Pancreas (tissue), 10 donors: Measurements from ENCODE around the gene CCR5AS.

Experiments
- ATAC-seq, 4 donors: fragments of 200-7000 bp; cut with Tn5 transposase; one replicate each; pipeline versions ENCODE4 v1.8.0 to v1.9.1; 2020; ENCODE audit warnings: mild to moderate bottlenecking in 4 of 4, moderate library complexity in 4 of 4
- DNase-seq, 6 donors: peaks; one replicate each; pipeline ENCODE4 v3.0.0-alpha.2; 2020
- FAIRE-seq: peaks from 2 replicates; lab custom pipeline; 2012; peaks lifted over from hg19 to GRCh38; lab: Jason Lieb, UNC
- H3K27ac ChIP-seq, 4 donors: fragments of 200-600 bp; sonication (generic); 1 replicate in 3 of 4; 2 replicates in 1 of 4; pipeline versions ENCODE4 v1.5.0 to v1.8.0; 2020
- H3K27me3 ChIP-seq, 4 donors: fragments of 200-600 bp; one replicate each; pipeline ENCODE4 v1.8.0; 2021
- H3K36me3 ChIP-seq, 3 donors: fragments of 200-600 bp; sonication (generic) in 1 of 3; one replicate each; pipeline versions ENCODE4 v1.5.0 to v1.8.0; 2020 to 2021
- H3K4me1 ChIP-seq, 3 donors: fragments of 200-600 bp; one replicate each; pipeline ENCODE4 v1.8.0; 2021
- H3K4me3 ChIP-seq, 4 donors: fragments of 200-600 bp; sonication (generic) in 2 of 4; one replicate each; pipeline versions ENCODE4 v1.5.0 to v1.8.0; 2020 to 2021
- H3K9me3 ChIP-seq, 4 donors: fragments of 200-600 bp; one replicate each; pipeline ENCODE4 v1.8.0; 2021
- WGBS, 2 donors: extraction: QIAGEN DNeasy Blood & Tissue Kit; methylation state at CpG; one replicate each; pipeline ENCODE4 v1.1.7; 2013; 5-methylcytosine and 5-hydroxymethylcytosine counted together
- intact Hi-C, 3 donors: fragments of 100-400 bp; cut with DNase I; formaldehyde crosslinking; loops; one replicate each; pipeline versions ENCODE4 v1.11.1 to v1.14.2; 2022
- TF ChIP-seq, protein P1 (sequence below), 4 donors: fragments of 200-600 bp; sonication (generic) in 3 of 4; IDR thresholded peaks; one replicate each; pipeline versions ENCODE4 v1.5.0 to v1.8.0; 2021; ENCODE audit warnings: antibody characterized with exemption in 4 of 4
- donor health status: healthy with polysubstance abuse.
- donor health status: DM: no; HTN: no; CAD: no; lungs with moderate emphysema.
- donor health status: DM: no; HTN: no; CAD: no.
- donor health status: control.
- donor health status: control.
- donor health status: Bipolar disorder and iron deficiency.
- donor health status: DM: yes; HTN: yes; CAD: no.
- donor health status: DM: no; HTN: no; CAD: no.
- donor health status: DM: no; HTN: no; CAD: no.
- donor health status: DM: yes; HTN: yes; CAD: no.

Gene CCR5AS

DNA sequence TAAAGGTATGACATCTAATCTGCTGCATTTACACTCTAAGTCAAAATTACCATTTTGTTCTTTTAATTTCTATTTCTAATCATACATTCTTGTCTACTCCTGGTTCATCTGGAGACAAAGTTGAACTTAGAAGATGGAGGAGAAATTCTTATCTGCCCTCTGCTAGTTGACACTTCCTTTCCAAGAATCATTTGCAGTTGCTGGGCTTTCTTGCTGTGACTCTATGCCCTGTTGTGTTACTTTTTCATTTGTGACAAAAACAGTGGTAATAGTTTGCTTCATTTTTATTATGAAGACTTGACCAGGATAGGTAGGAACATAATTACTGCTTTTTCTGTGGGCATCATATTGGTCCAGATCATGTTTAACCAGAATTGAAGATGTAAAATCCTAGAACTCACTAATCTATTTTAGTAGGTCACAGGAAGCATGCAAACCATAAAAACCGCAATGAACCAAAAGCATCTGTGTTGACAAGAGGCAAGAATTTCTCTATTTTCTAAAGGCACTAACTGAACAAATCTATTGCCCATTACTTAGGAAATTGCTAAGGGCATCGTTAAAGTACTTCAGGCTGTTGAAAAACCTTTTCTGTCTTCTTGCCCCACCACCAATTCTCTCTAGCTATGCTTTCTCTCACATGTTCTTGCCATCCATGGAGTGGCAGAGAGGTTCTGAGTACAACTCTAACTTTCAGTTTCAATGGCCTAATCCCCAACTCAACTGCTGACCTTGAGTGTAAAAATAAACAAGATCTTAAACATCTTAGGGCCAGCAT is 57.2 kb downstream of the CCR5AS start:
- WGBS, 2 donors, result 58 to 62% methylated on average over 2 of the region's 2 CpGs
- H3K27ac ChIP-seq, result no peak overlapping the region
- H3K9me3 ChIP-seq, result no peaks in the 10 kb centered on the region
- no peak for ATAC-seq
- no peak for DNase-seq
- peaks cover 0 to 6% (median 0%) of the 10 kb centered on the region in 4 donors for H3K27me3 ChIP-seq
- FAIRE-seq, result no peak
- TF ChIP-seq, protein P1, sequence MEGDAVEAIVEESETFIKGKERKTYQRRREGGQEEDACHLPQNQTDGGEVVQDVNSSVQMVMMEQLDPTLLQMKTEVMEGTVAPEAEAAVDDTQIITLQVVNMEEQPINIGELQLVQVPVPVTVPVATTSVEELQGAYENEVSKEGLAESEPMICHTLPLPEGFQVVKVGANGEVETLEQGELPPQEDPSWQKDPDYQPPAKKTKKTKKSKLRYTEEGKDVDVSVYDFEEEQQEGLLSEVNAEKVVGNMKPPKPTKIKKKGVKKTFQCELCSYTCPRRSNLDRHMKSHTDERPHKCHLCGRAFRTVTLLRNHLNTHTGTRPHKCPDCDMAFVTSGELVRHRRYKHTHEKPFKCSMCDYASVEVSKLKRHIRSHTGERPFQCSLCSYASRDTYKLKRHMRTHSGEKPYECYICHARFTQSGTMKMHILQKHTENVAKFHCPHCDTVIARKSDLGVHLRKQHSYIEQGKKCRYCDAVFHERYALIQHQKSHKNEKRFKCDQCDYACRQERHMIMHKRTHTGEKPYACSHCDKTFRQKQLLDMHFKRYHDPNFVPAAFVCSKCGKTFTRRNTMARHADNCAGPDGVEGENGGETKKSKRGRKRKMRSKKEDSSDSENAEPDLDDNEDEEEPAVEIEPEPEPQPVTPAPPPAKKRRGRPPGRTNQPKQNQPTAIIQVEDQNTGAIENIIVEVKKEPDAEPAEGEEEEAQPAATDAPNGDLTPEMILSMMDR (IDR thresholded peaks at IDR 0.05), result no peak
- no peak overlapping the region for H3K4me3 ChIP-seq
- no peaks in the 10 kb centered on the region for H3K4me1 ChIP-seq
- intact Hi-C loops, result no loop called here
- no peaks in the 10 kb centered on the region for H3K36me3 ChIP-seq

DNA sequence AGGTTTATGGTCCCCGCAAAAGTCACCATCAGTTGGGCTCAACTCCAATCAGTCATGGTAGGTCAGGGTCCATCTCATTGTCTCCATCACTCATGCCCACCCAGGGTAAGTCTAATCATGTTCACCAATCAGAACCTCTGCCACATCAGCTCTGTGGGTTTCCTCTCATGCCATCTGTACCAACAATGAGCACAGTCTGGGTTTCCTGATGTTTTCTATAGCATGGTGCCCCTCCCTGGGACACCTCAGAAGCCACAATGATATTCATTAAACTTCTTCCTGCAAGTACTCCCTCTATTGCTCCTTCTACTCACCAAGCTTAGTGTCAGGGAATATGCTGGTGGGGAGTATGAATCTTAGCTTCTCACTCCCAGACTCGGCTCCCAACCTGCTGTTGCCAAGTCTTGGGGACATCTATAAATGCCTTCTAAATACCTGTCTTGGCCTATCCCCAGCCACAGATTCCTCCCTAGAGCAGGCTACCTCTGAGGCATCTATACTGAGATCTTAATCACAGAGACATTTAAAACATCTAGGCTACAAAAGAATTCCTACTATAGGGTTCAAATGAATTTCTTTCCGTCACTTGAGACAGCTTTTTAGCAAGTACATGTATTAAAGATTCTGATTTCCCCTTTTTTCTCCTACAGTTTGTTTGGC is 57.9 kb downstream of the CCR5AS start:
- WGBS, 2 donors, result 78 to 83% methylated on average over 3 of the region's 3 CpGs
- FAIRE-seq (no peak), DNase-seq (no peak), ATAC-seq (no peak)
- Histone ChIP-seq H3K4me3 (no peak overlapping the region), H3K27ac (no peak overlapping the region), H3K4me1 (no peaks in the 10 kb centered on the region), H3K27me3 (peaks cover 0 to 6% (median 0%) of the 10 kb centered on the region in 4 donors), H3K9me3 (no peaks in the 10 kb centered on the region), H3K36me3 (no peaks in the 10 kb centered on the region)
- TF ChIP-seq, protein P1 (IDR thresholded peaks at IDR 0.05), result no peak
- intact Hi-C loops, result no loop called here

DNA sequence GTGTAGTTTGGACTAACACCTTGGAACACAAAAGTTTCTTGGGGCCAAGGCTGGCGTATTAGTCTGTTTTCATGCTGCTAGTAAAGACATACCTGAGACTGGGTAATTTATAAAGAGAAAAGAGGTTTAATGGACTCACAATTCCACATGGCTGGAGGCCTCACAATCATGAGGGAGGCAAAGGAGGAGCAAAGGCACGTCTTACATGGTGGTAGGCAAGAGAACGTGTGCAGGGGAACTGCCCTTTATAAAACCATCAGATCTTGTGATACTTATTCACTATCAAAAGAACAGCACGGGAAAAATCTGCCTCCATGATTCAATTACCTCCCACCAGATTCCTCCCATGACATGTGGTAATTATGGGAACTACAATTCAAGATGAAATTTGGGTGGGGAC is 62.4 kb downstream of the CCR5AS start:
- no peaks in the 10 kb centered on the region for H3K9me3 ChIP-seq
- ATAC-seq (no peak), FAIRE-seq (no peak), DNase-seq (no peak)
- no peaks in the 10 kb centered on the region for H3K4me1 ChIP-seq
- no peaks in the 10 kb centered on the region for H3K36me3 ChIP-seq
- H3K27ac ChIP-seq, result no peak overlapping the region
- intact Hi-C loops, result no loop called here
- TF ChIP-seq, protein P1 (IDR thresholded peaks at IDR 0.05), result no peak
- H3K27me3 ChIP-seq, result no peaks in the 10 kb centered on the region
- whole genome bisulfite sequencing, 2 donors, result 58 to 77% methylated on average over 4 of the region's 4 CpGs
- no peak overlapping the region for H3K4me3 ChIP-seq

DNA sequence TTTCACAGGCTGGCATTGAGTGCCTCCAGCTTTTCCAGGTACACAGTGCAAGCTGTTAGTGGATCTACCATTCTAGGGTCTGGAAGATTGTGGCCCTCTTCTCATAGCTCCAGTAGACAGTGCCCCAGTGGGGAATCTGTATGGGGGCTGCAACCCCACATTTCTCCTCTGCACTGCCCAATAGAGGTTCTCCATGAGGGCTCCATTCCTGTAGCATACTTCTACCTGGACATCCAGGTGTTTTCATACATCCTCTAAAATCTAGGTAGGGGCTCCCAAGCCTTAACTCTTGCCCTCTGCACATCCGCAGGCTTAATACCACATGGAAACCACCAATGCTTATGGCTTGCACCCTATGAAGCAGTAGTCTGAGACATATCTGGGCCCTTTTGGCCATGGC is 68.0 kb downstream of the CCR5AS start:
- no peaks in the 10 kb centered on the region for H3K36me3 ChIP-seq
- no peak overlapping the region for H3K4me3 ChIP-seq
- H3K4me1 ChIP-seq, result no peaks in the 10 kb centered on the region
- H3K9me3 ChIP-seq, result no peaks in the 10 kb centered on the region
- 84 to 88% methylated on average over 1 of the region's 1 CpG for WGBS, 2 donors
- ATAC-seq (no peak), DNase-seq (no peak), FAIRE-seq (no peak)
- no peaks in the 10 kb centered on the region for H3K27me3 ChIP-seq
- intact Hi-C loops, result no loop called here
- H3K27ac ChIP-seq, result no peak overlapping the region
- TF ChIP-seq, protein P1 (IDR thresholded peaks at IDR 0.05), result no peak

DNA sequence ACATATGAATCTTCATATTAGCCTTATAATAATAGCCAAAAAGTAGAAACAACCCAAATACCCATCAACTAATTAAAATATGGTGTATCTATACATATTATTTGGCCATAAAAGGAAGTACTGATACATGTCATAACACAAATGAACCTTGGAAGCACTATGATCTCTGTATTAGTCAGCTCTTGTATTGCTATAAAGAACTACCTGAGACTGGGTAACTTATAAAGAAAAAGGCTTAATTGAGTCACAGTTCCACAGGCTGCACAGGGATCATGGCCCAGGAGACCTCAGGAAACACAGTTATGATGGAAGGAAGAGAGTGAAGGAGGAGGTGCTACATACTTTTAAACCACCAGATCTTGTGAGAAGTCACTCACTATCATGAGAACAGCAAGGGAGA is 69.0 kb downstream of the CCR5AS start:
- Histone ChIP-seq H3K9me3 (no peaks in the 10 kb centered on the region), H3K36me3 (no peaks in the 10 kb centered on the region), H3K4me1 (no peaks in the 10 kb centered on the region), H3K27ac (no peak overlapping the region), H3K4me3 (no peak overlapping the region), H3K27me3 (no peaks in the 10 kb centered on the region)
- FAIRE-seq (no peak), DNase-seq (no peak), ATAC-seq (no peak)
- intact Hi-C loops, result no loop called here
- TF ChIP-seq, protein P1 (IDR thresholded peaks at IDR 0.05), result no peak
